AG04449 (cell line): ENCODE measurements around the gene DUSP9.
"Not testable (repeated sequence)": the region's sequence is repeated elsewhere in the genome, so short reads cannot be mapped to it uniquely, and the experiment has no call there.

Experiments used
- CTCF ChIA-PET: fragments of 350-600 bp; formaldehyde crosslinking; extraction: SDS; loops from one replicate; lab custom pipeline; 2021; ENCODE audit warnings: antibody characterized with exemption; lab: Yijun Ruan, JAX
- POLR2A ChIA-PET: fragments of 400-600, 350-600 bp; formaldehyde crosslinking; extraction: SDS; loops from one replicate; lab custom pipeline; 2020; ENCODE audit warnings: antibody characterized with exemption, inconsistent platforms; lab: Yijun Ruan, JAX
- DNase-seq: peaks from one replicate; pipeline ENCODE4 v3.0.0-alpha.2; 2010; ENCODE audit warnings: low read depth, low spot score
- H3K4me3 ChIP-seq: 2 replicates; pipeline ENCODE4 v1.5.1; 2011; ENCODE audit warnings: low read depth, mild to moderate bottlenecking, control low read depth, low read length
- TF ChIP-seq, protein P1 (sequence below): IDR thresholded peaks from one replicate; pipeline ENCODE4 v1.5.1; 2011; ENCODE audit warnings: mild to moderate bottlenecking, moderate library complexity, low read length, control low read depth, inconsistent platforms; ENCODE audit not compliant: insufficient read depth; ENCODE audit errors: missing control alignments

DUSP9 gene

GRCh38 chrX:153671589-153672530, 24.9 kb downstream of the DUSP9 start:
- ChIA-PET POLR2A (no interaction called here), CTCF (interaction anchor here (0.6 to 8.3 kb wide), 4 partner anchors 11 to 730 kb away, joined by 3 to 107 read pairs (median 4); no protein-coding TSS in a partner anchor)
- H3K4me3 ChIP-seq = no peak overlapping the region
- DNase-seq = no peak
- TF ChIP-seq, protein P1, sequence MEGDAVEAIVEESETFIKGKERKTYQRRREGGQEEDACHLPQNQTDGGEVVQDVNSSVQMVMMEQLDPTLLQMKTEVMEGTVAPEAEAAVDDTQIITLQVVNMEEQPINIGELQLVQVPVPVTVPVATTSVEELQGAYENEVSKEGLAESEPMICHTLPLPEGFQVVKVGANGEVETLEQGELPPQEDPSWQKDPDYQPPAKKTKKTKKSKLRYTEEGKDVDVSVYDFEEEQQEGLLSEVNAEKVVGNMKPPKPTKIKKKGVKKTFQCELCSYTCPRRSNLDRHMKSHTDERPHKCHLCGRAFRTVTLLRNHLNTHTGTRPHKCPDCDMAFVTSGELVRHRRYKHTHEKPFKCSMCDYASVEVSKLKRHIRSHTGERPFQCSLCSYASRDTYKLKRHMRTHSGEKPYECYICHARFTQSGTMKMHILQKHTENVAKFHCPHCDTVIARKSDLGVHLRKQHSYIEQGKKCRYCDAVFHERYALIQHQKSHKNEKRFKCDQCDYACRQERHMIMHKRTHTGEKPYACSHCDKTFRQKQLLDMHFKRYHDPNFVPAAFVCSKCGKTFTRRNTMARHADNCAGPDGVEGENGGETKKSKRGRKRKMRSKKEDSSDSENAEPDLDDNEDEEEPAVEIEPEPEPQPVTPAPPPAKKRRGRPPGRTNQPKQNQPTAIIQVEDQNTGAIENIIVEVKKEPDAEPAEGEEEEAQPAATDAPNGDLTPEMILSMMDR = no peak

- POLR2A ChIA-PET = no interaction called here
- no peak overlapping the region for H3K4me3 ChIP-seq
- CTCF ChIA-PET = interaction anchor here (1.2 kb wide), 1 partner anchor 133 kb away, joined by 4 read pairs; no protein-coding TSS in a partner anchor
Observed at GRCh38 chrX:153672531-153673427, 25.8 kb downstream of the DUSP9 start.

DNA sequence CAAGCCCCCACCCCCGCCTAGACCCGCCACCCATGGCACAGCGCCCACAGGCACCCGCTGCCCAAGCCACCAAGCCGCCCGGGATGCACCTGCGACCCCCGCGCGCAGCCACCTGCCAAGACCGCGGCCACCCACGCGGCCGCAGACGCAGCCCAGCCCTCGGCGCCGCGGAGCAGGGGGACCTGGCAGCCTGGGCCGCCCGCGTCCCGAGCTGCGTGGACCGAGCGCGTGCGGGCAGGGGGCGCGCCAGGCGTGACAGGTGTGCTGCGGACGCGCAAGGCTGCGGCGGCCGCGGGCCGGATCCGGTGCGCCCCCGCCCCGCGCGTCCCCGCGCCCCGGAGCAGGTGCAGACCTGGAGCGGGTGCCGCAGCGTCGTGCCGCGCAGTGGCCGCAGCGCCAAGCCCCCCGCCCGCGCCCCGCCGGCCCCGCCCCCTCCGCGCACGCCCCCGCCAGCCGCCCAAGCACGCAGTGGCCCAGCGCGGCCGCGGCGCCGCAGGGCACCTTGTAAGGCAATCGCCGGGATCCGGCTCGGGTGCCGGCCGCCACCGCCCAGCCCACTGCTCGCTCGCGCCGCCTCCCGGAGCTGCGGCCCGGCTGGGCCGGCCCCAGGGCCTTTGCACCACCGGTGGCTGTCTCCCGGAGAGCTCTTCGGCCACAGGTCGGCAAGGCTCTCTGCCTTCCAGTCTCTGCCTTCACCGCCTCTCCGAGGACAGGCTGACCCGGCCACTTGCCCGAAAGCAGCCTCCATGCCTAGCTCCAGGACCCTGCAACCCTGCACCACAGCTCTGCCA, 26.6 kb downstream of the DUSP9 start, which contains the start of gene PNCK:
PNCK (minus strand) TSS at position 386 of the 791 bp plus-strand sequence. CDS start 737 bp downstream, outside the sequence.
- CTCF ChIA-PET = interaction anchor here (1.2 kb wide), 1 partner anchor 134 kb away, joined by 4 read pairs; no protein-coding TSS in a partner anchor
- DNase-seq = no peak
- H3K4me3 ChIP-seq = no peak within 1 kb of the TSS
- TF ChIP-seq, protein P1 = no peak
- POLR2A ChIA-PET = no interaction called here

More at GRCh38 chrX:153672531-153673427, 25.8 kb downstream of the DUSP9 start:
- no peak for DNase-seq
- TF ChIP-seq, protein P1 = no peak

DNA sequence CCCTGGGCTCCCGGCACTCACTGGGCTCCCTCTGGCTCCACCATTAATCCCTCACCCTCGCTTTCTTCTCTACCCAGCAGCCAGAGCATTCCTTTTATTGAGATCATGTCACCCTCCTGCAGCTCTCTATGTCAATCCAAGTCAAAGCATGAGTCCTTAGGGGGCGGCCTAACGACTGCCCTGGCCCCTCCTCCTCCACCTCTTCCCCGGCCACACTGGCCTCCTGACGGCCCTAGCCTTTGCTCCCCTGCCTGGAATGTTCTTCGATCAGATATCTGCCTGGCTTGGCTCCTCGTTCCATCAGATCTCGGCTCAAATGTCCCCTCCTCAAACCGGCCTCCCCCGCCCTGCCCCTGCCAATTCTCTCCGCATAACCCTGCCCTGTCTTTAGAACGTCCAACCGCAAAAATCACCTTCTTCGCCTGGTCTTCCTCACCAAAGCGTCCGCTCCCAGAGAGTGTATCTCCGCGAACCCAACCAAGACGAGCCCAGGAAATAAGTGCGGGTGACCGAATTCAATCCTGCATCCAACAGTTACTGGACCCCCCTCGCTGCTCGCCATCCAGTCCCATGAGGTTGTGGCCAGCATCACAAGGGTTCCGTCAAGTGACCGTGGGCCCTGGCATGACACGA, 27.3 kb downstream of the DUSP9 start:
- ChIA-PET CTCF (no interaction called here), POLR2A (no interaction called here)
- TF ChIP-seq, protein P1 = no peak
- no peak overlapping the region for H3K4me3 ChIP-seq
- no peak for DNase-seq

- DNase-seq = no peak
- no peak overlapping the region for H3K4me3 ChIP-seq
- POLR2A ChIA-PET = no interaction called here
- CTCF ChIA-PET = interaction anchor here (2.2 kb wide), 1 partner anchor 72 kb away, joined by 8 read pairs; no protein-coding TSS in a partner anchor
- TF ChIP-seq, protein P1 = no peak
Observed at GRCh38 chrX:153681175-153681574, 34.2 kb downstream of the DUSP9 start.

DNA sequence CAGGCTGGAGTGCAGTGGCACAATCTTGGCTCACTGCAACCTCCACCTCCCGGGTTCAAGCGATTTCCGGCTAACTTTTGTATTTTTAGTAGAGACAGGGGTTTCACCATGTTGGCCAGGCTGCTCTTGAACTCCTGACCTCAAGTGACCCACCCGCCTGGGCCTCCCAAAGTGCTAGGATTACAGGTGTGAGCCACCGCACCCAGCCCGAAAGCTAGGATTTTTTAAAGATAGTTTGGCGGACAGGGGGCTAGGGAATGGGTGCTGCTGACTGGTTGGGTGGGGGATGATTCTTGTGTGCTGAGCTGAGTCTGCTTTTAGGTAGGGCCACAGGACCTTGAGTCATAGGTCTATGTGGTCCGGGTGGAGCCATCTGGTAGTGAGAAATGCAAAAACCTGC, 36.5 kb downstream of the DUSP9 start:
- POLR2A ChIA-PET, DNase-seq, H3K4me3 ChIP-seq: not testable (repeated sequence)
- CTCF ChIA-PET = interaction anchor here (0.6 to 2.5 kb wide), 4 partner anchors 15 to 74 kb away, joined by 3 to 19 read pairs (median 6); no protein-coding TSS in a partner anchor
